Measurements from ENCODE around the gene ACADL.

Gene ACADL

DNA sequence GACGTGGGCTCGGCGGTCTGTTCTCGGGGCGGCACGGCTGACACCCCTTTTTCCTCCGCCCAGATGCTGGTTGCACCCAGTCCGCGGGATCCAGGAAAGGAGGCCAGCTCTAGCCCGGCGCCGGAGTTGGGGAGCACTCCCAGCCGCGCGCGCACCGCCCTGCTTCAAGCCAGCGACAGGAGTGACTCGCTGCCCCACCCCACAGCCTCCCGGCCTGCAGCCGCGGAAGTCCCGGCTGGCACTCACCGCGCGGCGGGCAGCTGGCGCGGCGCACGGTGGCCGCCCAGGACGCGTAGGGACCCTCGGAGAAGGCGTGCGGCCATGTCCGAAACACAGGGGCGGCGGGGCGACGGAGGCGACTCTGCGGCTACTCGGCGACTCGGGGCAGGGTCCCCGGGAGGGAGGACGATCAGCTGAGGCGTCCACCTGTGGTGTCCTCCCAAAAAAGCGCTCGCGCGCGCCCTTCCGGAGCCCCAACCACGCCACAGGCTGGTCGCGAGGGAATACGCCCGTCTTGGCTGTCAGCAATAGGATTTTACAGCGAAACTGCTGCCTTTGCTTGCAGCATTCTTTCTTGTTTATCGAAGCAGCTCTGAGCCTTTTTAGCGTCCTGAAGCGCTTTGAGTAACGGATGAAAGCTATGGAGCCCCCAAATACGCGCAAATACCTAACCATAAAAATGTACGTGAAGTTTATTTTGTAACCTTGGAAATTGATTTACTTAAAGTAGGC lies at the start of gene ACADL:
Gene ACADL, minus strand, starts transcription at position 507 of the 732 bp plus-strand sequence. Its CDS starts 184 bp downstream, at position 323.
- no peak for DNase-seq (ENCODE audit: low read depth)
- no peak within 1 kb of the TSS for H3K4me3 ChIP-seq (ENCODE audit: low read depth, low read length)
- TF ChIP-seq, protein P1, sequence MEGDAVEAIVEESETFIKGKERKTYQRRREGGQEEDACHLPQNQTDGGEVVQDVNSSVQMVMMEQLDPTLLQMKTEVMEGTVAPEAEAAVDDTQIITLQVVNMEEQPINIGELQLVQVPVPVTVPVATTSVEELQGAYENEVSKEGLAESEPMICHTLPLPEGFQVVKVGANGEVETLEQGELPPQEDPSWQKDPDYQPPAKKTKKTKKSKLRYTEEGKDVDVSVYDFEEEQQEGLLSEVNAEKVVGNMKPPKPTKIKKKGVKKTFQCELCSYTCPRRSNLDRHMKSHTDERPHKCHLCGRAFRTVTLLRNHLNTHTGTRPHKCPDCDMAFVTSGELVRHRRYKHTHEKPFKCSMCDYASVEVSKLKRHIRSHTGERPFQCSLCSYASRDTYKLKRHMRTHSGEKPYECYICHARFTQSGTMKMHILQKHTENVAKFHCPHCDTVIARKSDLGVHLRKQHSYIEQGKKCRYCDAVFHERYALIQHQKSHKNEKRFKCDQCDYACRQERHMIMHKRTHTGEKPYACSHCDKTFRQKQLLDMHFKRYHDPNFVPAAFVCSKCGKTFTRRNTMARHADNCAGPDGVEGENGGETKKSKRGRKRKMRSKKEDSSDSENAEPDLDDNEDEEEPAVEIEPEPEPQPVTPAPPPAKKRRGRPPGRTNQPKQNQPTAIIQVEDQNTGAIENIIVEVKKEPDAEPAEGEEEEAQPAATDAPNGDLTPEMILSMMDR (IDR thresholded peaks at IDR 0.05; ENCODE audit: low read depth, low read length, missing control alignments), result no peak

DNA sequence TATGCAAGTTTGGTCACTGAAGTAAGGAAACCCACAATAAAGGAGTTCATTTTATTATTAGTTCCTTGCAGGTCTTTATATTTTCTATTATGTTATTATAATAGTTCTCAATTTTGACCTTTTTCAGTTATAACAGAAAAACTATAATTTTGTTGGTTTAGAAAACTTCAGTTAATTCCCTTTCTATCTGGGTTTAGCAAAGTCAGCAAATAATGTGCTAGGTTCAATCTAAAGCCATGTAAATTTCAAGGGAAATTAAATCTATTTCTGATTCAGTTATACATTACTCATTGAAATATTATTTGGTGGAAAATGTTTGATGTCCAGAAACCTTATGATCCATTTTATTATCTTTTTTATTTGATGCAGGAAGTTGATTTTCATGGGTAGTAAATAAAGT lies 46.1 kb upstream of the ACADL start:
- no peak for DNase-seq (ENCODE audit: low read depth)
- TF ChIP-seq, protein P1 (IDR thresholded peaks at IDR 0.05; ENCODE audit: low read depth, low read length, missing control alignments), result no peak
- no peak overlapping the region for H3K4me3 ChIP-seq (ENCODE audit: low read depth, low read length)

DNA sequence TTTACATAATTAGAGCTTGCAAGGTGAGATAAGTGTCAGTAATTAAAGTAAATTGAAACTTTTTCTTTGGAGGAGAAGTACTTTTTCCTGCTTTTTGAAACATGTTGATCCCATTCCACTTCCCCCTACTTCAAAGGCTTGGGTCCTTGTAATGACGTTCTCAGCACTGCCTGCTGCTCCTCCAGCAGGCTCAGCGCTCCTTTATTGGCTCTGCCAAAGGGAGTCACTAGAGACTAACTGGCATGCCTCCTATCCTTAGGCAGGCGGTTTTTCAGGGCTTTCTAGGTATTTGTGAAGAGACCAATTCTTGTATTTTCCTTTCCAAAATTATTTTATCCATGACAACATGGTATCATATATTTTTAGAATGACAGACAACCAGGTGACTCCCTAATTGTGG lies 43.9 kb upstream of the ACADL start:
- TF ChIP-seq, protein P1 (IDR thresholded peaks at IDR 0.05; ENCODE audit: low read depth, low read length, missing control alignments), result no peak
- H3K4me3 ChIP-seq (ENCODE audit: low read depth, low read length), result no peak overlapping the region
- DNase-seq (ENCODE audit: low read depth), result no peak

DNA sequence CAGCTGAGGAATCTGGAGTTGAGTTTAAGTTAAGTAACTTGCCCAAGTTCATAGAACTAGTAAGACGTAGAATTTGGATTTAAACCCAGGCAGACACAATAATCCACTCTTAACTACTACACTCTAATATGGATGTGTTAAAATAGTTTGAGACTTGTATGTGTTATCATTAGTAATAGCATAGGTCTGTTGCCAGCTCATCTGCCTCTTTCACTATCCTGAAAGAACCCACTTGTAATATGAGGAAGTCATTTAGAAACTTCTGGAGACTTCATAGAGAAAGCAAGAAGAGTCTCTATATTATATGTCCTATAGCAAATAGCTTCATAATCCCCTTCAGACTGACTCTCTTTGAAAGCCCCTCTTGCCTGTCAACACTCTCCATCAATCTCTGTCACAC lies 43.0 kb upstream of the ACADL start:
- H3K4me3 ChIP-seq (ENCODE audit: low read depth, low read length), result no peak overlapping the region
- TF ChIP-seq, protein P1 (IDR thresholded peaks at IDR 0.05; ENCODE audit: low read depth, low read length, missing control alignments), result no peak
- no peak for DNase-seq (ENCODE audit: low read depth)

DNA sequence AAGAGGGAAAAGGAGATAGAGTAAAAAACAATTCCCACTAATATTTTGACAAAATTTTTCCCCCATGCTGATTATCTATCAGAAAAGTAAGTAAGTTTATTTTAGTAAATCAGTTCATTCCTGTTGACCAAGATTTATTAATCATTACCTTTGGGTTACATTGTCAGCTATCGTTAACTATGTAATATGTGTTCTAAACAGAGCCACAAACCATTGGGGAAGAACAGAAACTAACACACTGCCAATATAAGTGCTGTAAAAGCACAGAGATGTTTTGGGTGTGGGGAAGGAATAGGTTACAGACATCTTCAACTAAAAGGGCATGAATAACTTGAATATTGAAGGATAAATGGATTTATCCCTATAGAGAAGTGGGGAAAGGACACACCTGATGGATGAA lies 42.5 kb upstream of the ACADL start:
- no peak overlapping the region for H3K4me3 ChIP-seq (ENCODE audit: low read depth, low read length)
- TF ChIP-seq, protein P1 (IDR thresholded peaks at IDR 0.05; ENCODE audit: low read depth, low read length, missing control alignments), result no peak

DNA sequence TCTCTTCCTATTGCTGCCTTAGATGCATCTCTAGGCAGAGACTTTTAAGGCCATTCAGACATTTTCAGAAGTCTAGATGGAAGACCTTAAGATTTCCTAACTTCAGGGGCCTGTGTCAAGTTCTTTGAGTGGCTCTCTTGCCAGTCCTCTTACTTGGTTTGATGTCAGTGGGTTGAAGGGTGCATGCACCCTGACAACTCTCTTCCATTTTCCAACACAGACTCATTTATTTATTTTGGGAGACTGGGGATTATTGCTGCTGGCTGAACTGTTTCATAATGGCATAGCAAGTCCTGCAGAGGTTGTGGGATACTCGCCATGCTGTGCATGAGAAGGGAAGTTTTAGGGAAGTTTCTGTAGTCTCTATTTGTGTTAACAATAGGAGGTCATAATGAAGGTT lies 39.0 kb upstream of the ACADL start:
- TF ChIP-seq, protein P1 (IDR thresholded peaks at IDR 0.05; ENCODE audit: low read depth, low read length, missing control alignments), result no peak
- H3K4me3 ChIP-seq (ENCODE audit: low read depth, low read length), result no peak overlapping the region
- DNase-seq (ENCODE audit: low read depth), result no peak

More for the DNA sequence above, 42.5 kb upstream of the ACADL start:
- no peak for DNase-seq (ENCODE audit: low read depth)

DNA sequence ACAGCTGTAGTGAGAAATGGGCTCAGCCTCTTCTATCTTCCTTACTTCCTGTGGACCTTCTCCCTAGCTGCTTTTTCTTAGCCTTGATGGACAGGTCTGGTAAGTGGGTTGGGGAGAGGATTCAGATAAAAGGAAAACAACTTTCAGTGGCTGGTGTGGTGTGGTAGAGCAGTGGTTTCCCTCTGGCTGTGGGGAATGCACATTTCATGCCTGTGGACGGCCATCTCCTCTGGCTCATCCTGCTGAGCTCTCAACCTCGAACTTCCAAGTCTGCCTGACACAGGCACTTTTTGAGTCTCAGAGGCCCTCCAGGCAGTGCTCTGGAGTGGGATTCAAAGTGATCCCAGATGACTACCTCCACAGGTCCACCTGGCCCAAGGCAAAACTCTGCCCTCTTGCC lies 38.6 kb upstream of the ACADL start:
- H3K4me3 ChIP-seq (ENCODE audit: low read depth, low read length), result no peak overlapping the region
- DNase-seq (ENCODE audit: low read depth), result no peak
- TF ChIP-seq, protein P1 (IDR thresholded peaks at IDR 0.05; ENCODE audit: low read depth, low read length, missing control alignments), result no peak

Measured in GM12864 (cell line).